Body of pancreas (tissue), 4 donors: ENCODE measurements around the gene ZSCAN20. TPM values are rescaled to one million over a fixed set of nuclear protein-coding genes. Genes with fewer than 3 reads are reported as not detected.

Experiments
- ATAC-seq: fragments of 150-250 bp; one replicate; pipeline ENCODE4 v1.9.1; 2016
- DNase-seq, 4 donors: peaks; one replicate each; pipeline ENCODE4 v3.0.0-alpha.2; 2019
- H3K27ac ChIP-seq, 4 donors: fragments of 200-600 bp; sonication (generic); 1 replicate in 3 of 4; 2 replicates in 1 of 4; pipeline versions ENCODE4 v1.5.1 to v1.6.1; 2016 to 2019; ENCODE audit warnings: mild to moderate bottlenecking in 1 of 4, mixed read lengths in 1 of 4, moderate library complexity in 1 of 4
- H3K27me3 ChIP-seq, 2 donors: fragments of 200-600 bp; sonication (generic); one replicate each; pipeline ENCODE4 v1.6.0; 2016; ENCODE audit warnings: mild to moderate bottlenecking in 1 of 2
- H3K36me3 ChIP-seq, 2 donors: fragments of 200-600 bp; sonication (generic); replicated peaks in 1 of 2; 2 replicates each; pipeline ENCODE4 v1.5.1; 2016; ENCODE audit warnings: low read depth in 2 of 2; ENCODE audit not compliant: insufficient read depth in 1 of 2
- H3K4me1 ChIP-seq: fragments of 200-600 bp; sonication (generic); one replicate; pipeline ENCODE4 v1.6.0; 2016
- H3K4me3 ChIP-seq, 2 donors: fragments of 200-600 bp; sonication (generic); 1 replicate in 1 of 2; 2 replicates in 1 of 2; pipeline ENCODE4 v1.5.1; 2016 to 2019
- H3K9me3 ChIP-seq, 3 donors: fragments of 200-600 bp; sonication (generic); 1 replicate in 2 of 3; 2 replicates in 1 of 3; pipeline ENCODE4 v1.5.1; 2016
- POLR2A ChIP-seq, 3 donors: fragments of 450-650 bp; IDR thresholded peaks; one replicate each; pipeline ENCODE4 v1.6.1; 2016; ENCODE audit warnings: antibody characterized with exemption in 3 of 3, mild to moderate bottlenecking in 2 of 3
- WGBS, 2 donors: methylation state at CpG; one replicate each; pipeline ENCODE4 v1.1.5; 2017; 5-methylcytosine and 5-hydroxymethylcytosine counted together
- intact Hi-C: fragments of 100-400 bp; cut with DNase I; formaldehyde crosslinking; loops from one replicate; pipeline ENCODE4 v1.15.1; 2023
- total RNA-seq, 2 donors: library from RNA; depleted of rRNA; stranded (reverse); fragments of >200 nt; gene quantifications; one replicate each; pipeline ENCODE4 v1.1.0, GENCODE V29; 2016
- TF ChIP-seq, protein P1 (sequence below), 7 experiments: fragments of 450-650 bp in 4 of 7; fragments of 200-600 bp in 3 of 7; sonication (generic) in 3 of 7; IDR thresholded peaks; one replicate each; pipeline ENCODE4 v1.5.1; 2016 to 2019; ENCODE audit warnings: antibody characterized with exemption in 7 of 7

The ZSCAN20 gene
- total RNA-seq, 2 donors from 2014 or later: 3.0 to 3.6 TPM

DNA sequence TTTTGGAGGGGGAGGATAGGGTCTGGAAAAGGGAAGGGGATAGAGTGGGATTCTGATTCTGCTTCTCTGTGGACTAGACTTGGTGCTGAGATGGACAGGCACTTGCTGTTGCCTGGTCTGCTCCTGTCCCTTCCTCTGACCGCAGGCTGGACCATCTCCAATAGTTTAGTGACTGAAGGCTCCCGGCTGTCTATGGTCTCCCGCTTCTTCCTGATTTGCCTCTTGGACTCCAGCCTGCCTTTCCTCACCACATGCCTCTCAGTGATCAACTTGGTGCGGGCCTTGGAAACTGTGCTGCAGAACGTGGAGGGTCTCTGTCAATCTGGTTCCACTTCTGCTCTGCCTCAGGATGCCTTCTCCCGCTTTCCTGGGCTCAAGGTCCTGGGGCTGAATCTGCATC, 6.3 kb upstream of the ZSCAN20 start:
- H3K4me3 ChIP-seq: no peak overlapping the region
- no peaks in the 10 kb centered on the region for H3K27me3 ChIP-seq
- intact Hi-C loops: loop anchor here (10.0 kb wide), 2 partner anchors 171 to 371 kb away; no protein-coding TSS in a partner anchor
- no peaks in the 10 kb centered on the region for H3K36me3 ChIP-seq
- no peak overlapping the region for H3K27ac ChIP-seq
- ATAC-seq: no peak
- TF ChIP-seq, protein P1, sequence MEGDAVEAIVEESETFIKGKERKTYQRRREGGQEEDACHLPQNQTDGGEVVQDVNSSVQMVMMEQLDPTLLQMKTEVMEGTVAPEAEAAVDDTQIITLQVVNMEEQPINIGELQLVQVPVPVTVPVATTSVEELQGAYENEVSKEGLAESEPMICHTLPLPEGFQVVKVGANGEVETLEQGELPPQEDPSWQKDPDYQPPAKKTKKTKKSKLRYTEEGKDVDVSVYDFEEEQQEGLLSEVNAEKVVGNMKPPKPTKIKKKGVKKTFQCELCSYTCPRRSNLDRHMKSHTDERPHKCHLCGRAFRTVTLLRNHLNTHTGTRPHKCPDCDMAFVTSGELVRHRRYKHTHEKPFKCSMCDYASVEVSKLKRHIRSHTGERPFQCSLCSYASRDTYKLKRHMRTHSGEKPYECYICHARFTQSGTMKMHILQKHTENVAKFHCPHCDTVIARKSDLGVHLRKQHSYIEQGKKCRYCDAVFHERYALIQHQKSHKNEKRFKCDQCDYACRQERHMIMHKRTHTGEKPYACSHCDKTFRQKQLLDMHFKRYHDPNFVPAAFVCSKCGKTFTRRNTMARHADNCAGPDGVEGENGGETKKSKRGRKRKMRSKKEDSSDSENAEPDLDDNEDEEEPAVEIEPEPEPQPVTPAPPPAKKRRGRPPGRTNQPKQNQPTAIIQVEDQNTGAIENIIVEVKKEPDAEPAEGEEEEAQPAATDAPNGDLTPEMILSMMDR (IDR thresholded peaks at IDR 0.05): no peak
- TF ChIP-seq POLR2A (IDR thresholded peaks at IDR 0.05): no peak
- peak in 2 of 4 donors; percentile 25 to 26 for DNase-seq
- no peaks in the 10 kb centered on the region for H3K9me3 ChIP-seq
- 54 to 61% methylated on average over 6 of the region's 6 CpGs for WGBS, 2 donors
- no peaks in the 10 kb centered on the region for H3K4me1 ChIP-seq

DNA sequence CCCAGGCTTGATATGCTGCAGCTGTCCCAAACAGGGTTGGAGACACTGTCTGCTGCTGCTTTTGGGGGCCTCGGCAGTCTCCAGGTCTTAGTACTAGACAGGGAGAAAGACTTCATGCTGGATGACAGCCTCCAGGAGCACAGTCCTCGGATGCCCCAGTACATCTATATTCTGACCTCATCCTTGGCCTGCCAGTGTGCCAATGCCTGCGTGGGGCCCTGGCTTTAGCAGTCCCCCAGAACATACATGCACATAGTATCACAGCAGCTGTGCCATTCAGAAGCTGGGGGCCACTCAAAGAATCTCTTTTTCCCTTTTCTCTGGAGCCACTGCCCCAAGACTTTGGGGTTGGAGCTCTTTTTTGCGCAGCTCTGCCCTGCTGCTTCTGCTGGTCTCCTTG, 4.4 kb upstream of the ZSCAN20 start:
- H3K27ac ChIP-seq: no peak overlapping the region
- H3K4me3 ChIP-seq: no peak overlapping the region
- DNase-seq (no peak), ATAC-seq (no peak)
- WGBS, 2 donors: 62 to 100% methylated on average over 1 to 4 of the region's 4 CpGs
- no peaks in the 10 kb centered on the region for H3K27me3 ChIP-seq
- peaks cover 13% of the 10 kb centered on the region for H3K4me1 ChIP-seq
- H3K36me3 ChIP-seq: no peaks in the 10 kb centered on the region
- intact Hi-C loops: loop anchor here (10.0 kb wide), 2 partner anchors 173 to 373 kb away; no protein-coding TSS in a partner anchor
- TF ChIP-seq POLR2A (IDR thresholded peaks at IDR 0.05): no peak
- TF ChIP-seq, protein P1 (IDR thresholded peaks at IDR 0.05): no peak
- H3K9me3 ChIP-seq: no peaks in the 10 kb centered on the region

DNA sequence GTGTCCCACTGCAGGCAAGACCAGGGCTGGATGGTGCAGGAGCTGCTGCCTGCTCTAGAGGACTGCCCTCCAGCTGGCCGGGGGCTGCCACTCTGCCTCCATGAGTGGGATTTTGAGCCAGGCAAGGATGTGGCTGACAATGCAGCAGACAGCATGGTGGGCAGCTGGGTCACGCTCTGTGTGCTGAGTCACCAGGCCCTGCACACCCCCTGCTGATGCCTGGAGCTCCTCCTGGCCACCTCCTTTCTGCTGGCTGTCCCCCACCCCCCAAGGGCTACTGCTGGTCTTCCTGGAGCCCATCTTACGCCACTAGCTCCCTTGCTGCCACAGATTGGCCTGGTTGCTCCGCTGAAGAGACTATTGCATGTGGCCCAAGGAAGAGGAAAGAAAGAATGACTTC, 3.9 kb upstream of the ZSCAN20 start:
- Histone ChIP-seq H3K27ac (no peak overlapping the region), H3K4me1 (peaks cover 18% of the 10 kb centered on the region), H3K27me3 (no peaks in the 10 kb centered on the region), H3K36me3 (no peaks in the 10 kb centered on the region), H3K9me3 (no peaks in the 10 kb centered on the region), H3K4me3 (no peak overlapping the region)
- 69 to 77% methylated on average over 3 to 4 of the region's 4 CpGs for WGBS, 2 donors
- intact Hi-C loops: loop anchor here (10.0 kb wide), 2 partner anchors 174 to 374 kb away; no protein-coding TSS in a partner anchor
- no peak for DNase-seq
- no peak for ATAC-seq
- TF ChIP-seq POLR2A (IDR thresholded peaks at IDR 0.05): no peak
- TF ChIP-seq, protein P1 (IDR thresholded peaks at IDR 0.05): no peak

DNA sequence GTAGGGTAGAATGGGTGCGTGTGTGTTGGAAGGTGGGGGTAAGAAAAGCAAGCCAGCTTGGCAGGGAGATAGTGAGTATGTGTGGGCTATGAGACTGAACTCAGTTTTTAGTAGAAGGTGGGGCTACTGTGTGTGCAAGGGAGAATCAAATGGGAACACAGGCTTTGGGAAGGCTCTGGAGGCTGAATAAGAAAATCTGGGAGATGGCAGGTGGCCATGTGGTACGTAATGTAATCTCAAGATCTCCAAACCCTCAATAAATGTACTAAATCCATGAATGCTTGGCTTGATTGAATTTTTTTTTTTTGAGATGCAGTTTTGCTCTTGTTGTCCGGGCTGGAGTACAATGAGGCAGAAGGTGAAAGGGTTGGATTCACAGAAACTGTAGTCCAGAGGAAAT, 3.5 kb upstream of the ZSCAN20 start:
- TF ChIP-seq, protein P1 (IDR thresholded peaks at IDR 0.05): no peak
- TF ChIP-seq POLR2A (IDR thresholded peaks at IDR 0.05): no peak
- no peak for ATAC-seq
- H3K4me1 ChIP-seq: peaks cover 22% of the 10 kb centered on the region
- no peak for DNase-seq
- no peak overlapping the region for H3K27ac ChIP-seq
- H3K27me3 ChIP-seq: no peaks in the 10 kb centered on the region
- H3K4me3 ChIP-seq: no peak overlapping the region
- no peaks in the 10 kb centered on the region for H3K36me3 ChIP-seq
- WGBS, 2 donors: 71 to 80% methylated on average over 3 of the region's 3 CpGs
- no peaks in the 10 kb centered on the region for H3K9me3 ChIP-seq
- intact Hi-C loops: loop anchor here (10.0 kb wide), 2 partner anchors 174 to 374 kb away; no protein-coding TSS in a partner anchor

DNA sequence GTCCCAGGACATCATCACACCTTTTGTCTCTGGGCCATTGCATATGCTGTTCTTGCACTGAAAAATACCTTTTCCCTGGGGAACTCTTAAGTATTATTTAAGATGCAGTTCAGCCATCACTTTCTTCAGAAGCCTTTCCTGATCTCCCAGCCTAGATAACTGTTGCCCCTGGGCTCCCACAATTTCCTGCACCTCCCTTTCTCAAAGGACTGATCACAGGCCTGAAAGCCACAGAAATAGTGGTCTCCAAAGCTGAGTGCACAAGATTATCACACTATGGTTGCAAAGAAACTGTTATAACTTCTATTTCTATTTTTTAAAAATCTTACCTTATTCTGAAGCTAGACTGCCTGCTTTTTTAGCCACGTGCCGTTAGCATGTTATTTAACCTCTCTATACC, 2.8 kb upstream of the ZSCAN20 start:
- H3K4me3 ChIP-seq: no peak overlapping the region
- TF ChIP-seq POLR2A (IDR thresholded peaks at IDR 0.05): no peak
- TF ChIP-seq, protein P1 (IDR thresholded peaks at IDR 0.05): no peak
- no peak for ATAC-seq
- WGBS, 2 donors: 91 to 96% methylated on average over 2 of the region's 2 CpGs
- no peaks in the 10 kb centered on the region for H3K9me3 ChIP-seq
- peaks cover 23% of the 10 kb centered on the region for H3K4me1 ChIP-seq
- intact Hi-C loops: loop anchor here (10.0 kb wide), 3 partner anchors 145 to 375 kb away; no protein-coding TSS in a partner anchor
- DNase-seq: no peak
- no peaks in the 10 kb centered on the region for H3K27me3 ChIP-seq
- H3K36me3 ChIP-seq: no peaks in the 10 kb centered on the region
- no peak overlapping the region for H3K27ac ChIP-seq
